ENCODE measurements around the gene SPOPL.

- TF ChIP-seq CTCF (IDR thresholded peaks at IDR 0.05) (no peak), POLR2A (IDR thresholded peaks at IDR 0.05) (no peak)
Measured at GRCh38 chr2:138610201-138610953, 108.8 kb downstream of the SPOPL start.

Measured in adrenal gland (tissue), 5 donors.